ENCODE results near the gene ADAT3.

DNA sequence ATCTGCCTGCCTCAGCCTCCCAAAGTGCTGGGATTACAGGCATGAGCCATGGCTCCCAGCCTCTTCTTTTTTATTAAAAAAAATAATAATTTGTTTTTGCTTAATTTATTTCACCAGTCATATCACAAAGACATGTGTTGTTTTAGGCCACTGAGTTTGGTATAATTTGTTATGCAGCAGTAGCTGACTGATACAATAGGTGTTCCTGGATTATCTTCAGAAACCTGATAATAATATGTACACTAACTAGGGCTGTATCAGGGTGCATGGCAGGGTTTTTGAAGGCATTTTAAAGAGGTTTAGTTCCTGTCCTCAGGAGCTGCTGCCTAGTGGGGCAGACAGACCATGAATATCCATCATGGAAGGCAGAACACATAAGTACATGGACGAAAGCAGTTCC, 26.2 kb downstream of the ADAT3 start:
- no peak for TF ChIP-seq POLR2A (IDR thresholded peaks at IDR 0.05)
- TF ChIP-seq, protein P1, sequence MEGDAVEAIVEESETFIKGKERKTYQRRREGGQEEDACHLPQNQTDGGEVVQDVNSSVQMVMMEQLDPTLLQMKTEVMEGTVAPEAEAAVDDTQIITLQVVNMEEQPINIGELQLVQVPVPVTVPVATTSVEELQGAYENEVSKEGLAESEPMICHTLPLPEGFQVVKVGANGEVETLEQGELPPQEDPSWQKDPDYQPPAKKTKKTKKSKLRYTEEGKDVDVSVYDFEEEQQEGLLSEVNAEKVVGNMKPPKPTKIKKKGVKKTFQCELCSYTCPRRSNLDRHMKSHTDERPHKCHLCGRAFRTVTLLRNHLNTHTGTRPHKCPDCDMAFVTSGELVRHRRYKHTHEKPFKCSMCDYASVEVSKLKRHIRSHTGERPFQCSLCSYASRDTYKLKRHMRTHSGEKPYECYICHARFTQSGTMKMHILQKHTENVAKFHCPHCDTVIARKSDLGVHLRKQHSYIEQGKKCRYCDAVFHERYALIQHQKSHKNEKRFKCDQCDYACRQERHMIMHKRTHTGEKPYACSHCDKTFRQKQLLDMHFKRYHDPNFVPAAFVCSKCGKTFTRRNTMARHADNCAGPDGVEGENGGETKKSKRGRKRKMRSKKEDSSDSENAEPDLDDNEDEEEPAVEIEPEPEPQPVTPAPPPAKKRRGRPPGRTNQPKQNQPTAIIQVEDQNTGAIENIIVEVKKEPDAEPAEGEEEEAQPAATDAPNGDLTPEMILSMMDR (IDR thresholded peaks at IDR 0.05), result no peak
